GM10266 (cell line): Measurements from ENCODE around the gene HMOX1.

Experiments used
- DNase-seq: peaks from one replicate; pipeline ENCODE4 v3.0.0; 2012; ENCODE audit errors: extremely low spot score
- CTCF ChIP-seq: IDR thresholded peaks from 2 replicates; pipeline ENCODE4 v1.5.1; 2012; ENCODE audit warnings: mild to moderate bottlenecking, low read depth; ENCODE audit not compliant: control insufficient read depth, insufficient read depth; ENCODE audit errors: missing control alignments

The HMOX1 gene

GRCh38 chr22:35442471-35442870, 61.6 kb downstream of the HMOX1 start:
- no peak for DNase-seq
- no peak for TF ChIP-seq CTCF

GRCh38 chr22:35443338-35443737, 62.4 kb downstream of the HMOX1 start:
- DNase-seq: no peak
- TF ChIP-seq CTCF: no peak
